SH-SY5Y (cell line): ENCODE results near the gene PGGHG.
"Not testable (repeated sequence)": the region's sequence is repeated elsewhere in the genome, so short reads cannot be mapped to it uniquely, and the experiment has no call there.

Experiments
- GATA2 ChIP-seq: IDR thresholded peaks from 2 replicates; pipeline ENCODE4 v1.6.1; 2011; ENCODE audit warnings: mild to moderate bottlenecking, low read depth, low read length
- GATA3 ChIP-seq: IDR thresholded peaks from 2 replicates; pipeline ENCODE4 v1.6.1; 2011; ENCODE audit warnings: low read depth, mild to moderate bottlenecking, low read length, moderate library complexity

The PGGHG gene

GRCh38 chr11:307766-308708, 19.1 kb downstream of the PGGHG start, which contains the start of gene IFITM2:
TSS of gene IFITM2 (plus strand) at chr11:307816. CDS start at chr11:308193, 377 bp downstream.
- not testable (repeated sequence) for TF ChIP-seq GATA3, GATA2

GRCh38 chr11:312092-312816, 23.3 kb downstream of the PGGHG start:
- no peak for TF ChIP-seq GATA3
- TF ChIP-seq GATA2, result no peak

DNA sequence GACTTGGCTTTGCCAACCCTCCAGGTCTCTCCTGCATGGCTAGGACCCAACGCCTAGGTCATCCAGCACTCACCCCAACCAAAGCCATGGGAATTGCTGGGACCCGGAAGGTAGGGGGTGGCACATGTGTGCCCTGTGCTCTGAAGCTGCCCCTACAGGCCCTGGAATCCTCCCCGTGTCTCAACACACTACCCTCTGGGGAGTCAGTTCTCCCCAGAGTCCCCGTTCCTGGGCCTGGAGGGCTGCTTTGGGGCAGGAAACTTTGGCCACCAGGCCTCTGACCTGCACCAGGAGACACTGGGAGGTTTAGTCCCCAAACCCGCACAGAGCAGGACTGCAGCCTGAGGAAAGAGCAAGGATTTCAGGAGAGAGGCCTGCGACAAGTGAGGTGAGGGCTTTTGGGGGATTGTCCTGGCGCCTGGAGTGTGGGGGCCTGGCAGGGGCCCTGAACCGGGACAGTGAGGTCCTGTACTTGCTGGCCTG, 24.4 kb downstream of the PGGHG start:
- TF ChIP-seq GATA3 (no peak), GATA2 (no peak)

DNA sequence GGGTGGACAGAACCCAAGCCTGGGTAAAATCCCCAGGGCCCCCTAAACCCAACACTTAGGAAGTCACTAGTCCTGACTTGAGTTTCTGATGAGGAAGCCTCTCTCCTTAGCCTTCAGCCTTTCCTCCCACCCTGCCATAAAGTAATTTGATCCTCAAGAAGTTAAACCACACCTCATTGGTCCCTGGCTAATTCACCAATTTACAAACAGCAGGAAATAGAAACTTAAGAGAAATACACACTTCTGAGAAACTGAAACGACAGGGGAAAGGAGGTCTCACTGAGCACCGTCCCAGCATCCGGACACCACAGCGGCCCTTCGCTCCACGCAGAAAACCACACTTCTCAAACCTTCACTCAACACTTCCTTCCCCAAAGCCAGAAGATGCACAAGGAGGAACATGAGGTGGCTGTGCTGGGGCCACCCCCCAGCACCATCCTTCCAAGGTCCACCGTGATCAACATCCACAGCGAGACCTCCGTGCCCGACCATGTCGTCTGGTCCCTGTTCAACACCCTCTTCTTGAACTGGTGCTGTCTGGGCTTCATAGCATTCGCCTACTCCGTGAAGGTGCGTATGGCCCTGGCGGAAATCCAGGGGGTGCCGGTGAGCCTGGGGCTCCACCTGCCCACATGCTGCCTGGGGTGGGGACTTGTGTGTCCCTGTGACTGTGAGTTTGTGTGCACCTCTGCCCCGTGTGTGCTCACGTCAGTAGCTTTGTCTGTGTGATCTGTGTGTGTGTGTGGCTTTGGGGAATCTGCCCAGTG, 25.0 kb downstream of the PGGHG start, which contains the start of gene IFITM1:
TSS of gene IFITM1 (plus strand) at position 254 of the 767 bp plus-strand sequence. CDS start at position 385, 131 bp downstream.
- TF ChIP-seq GATA3, result no peak
- no peak for TF ChIP-seq GATA2

DNA sequence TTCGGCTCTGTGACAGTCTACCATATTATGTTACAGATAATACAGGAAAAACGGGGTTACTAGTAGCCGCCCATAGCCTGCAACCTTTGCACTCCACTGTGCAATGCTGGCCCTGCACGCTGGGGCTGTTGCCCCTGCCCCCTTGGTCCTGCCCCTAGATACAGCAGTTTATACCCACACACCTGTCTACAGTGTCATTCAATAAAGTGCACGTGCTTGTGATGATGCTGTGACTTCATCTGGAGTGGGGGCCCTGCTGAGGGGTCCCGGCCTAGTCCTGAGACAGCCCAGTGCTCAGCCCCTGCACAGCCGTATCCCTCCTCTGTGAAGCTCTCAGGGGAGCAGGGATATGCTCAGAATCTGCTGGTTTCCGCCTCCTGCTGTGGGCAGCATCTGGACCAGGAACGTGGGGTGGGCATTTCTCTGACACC, 26.1 kb downstream of the PGGHG start:
- TF ChIP-seq GATA3 (no peak), GATA2 (no peak)

GRCh38 chr11:315516-315994, 26.6 kb downstream of the PGGHG start:
- TF ChIP-seq GATA3 (no peak), GATA2 (no peak)

- no peak for TF ChIP-seq GATA2
- no peak for TF ChIP-seq GATA3
Measured at GRCh38 chr11:316031-316701, 27.2 kb downstream of the PGGHG start.

- no peak for TF ChIP-seq GATA2
- TF ChIP-seq GATA3, result no peak
Measured at GRCh38 chr11:316891-317301, 28.0 kb downstream of the PGGHG start.

GRCh38 chr11:324156-324555, 35.2 kb downstream of the PGGHG start:
- TF ChIP-seq GATA3 (no peak), GATA2 (no peak)

DNA sequence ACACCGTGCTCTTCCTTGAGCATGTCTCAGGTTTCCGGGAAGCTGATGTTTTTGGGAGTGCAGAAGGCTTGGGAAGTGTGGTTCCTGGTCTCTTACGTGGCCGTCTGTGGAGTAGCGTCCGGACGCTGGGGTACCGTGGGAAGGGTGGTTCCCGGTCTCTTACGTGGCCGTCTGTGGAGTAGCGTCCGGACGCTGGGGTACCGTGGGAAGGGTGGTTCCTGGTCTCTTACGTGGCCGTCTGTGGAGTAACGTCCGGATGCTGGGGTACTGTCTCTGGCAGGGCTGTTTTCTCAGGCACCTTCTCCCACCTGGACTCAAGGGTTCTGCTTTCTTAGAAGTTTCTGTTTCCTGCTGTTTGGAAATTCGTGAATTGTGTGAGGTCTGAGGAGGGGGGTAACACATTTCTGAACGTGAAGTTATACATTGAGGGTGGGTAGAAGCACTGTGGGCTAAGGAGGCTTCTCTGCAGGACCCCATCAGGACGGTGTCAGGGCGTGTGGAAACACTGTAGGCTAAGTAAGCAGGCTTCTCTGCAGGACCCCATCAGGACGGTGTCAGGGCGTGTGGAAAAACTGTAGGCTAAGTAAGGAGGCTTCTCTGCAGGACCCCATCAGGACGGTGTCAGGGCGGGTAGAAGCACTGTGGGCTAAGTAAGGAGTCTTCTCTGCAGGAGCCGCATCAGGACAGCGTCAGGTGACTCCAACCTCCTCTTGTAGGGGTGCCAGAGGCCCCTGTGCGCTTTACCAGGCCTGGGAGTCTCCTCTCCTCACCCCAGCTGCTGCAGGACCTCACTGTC, 37.1 kb downstream of the PGGHG start:
- TF ChIP-seq GATA3, result no peak

DNA sequence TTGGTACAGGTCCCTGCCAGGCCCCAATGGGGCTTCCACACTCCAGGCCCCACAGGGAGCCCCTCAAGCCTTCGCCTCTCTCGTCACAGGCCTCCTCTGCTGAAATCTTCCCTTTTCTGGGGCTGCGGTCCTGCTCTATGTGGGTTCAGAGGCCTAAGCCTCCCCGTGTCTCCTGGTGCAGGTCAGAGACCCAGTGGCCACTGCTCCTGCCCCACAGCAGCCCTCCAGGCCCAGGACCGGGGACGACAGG, 37.6 kb downstream of the PGGHG start:
- TF ChIP-seq GATA2, result no peak
- no peak for TF ChIP-seq GATA3

DNA sequence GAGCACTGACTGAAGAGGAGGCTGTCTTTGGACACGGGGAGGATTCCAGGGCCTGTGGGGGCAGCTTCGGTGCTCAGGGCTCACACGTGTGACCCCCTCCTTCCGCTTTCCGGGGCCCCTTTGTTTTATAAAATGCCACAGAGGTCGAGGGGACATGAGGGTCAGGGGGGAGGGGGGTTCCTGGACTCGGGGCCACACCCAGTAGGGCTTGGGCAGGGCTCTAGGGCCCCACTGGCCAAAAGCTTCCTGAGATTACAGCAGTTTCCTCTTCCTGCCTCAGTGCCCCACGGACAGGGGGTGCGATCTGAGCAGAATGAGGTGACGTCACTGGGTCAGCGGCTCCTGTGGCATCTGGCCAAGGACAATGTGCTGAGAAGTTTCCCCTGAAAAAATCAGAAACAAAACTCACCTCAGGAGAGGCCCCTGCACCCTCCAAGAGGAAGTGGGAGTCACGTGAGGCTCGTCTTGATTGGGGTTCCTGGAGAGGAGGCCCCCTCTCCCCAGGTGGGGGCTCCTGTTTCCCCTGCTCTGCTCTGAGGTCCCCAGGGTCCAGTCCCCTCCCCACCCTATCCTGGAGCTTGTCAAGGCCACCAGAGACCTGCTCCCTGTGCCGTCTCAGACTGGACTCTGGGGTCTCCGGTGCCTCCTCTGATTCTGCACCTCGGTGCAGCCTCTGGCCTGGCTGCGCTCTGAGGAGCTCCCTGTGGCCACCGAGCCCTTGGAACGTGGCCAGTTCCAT, 38.1 kb downstream of the PGGHG start:
- TF ChIP-seq GATA3 (no peak), GATA2 (no peak)
